HEK293T (cell line): ENCODE data around the gene FGF14.

Source experiments
- BHLHE40 ChIP-seq: fragments of 450-650 bp; IDR thresholded peaks from 2 replicates; pipeline ENCODE4 v1.6.1; 2016; ENCODE audit warnings: mild to moderate bottlenecking, moderate library complexity, borderline replicate concordance
- CTBP1 ChIP-seq: fragments of 450-650 bp; IDR thresholded peaks from 2 replicates; pipeline ENCODE4 v1.6.1; 2016; ENCODE audit warnings: borderline replicate concordance
- FOXK2 ChIP-seq: fragments of 450-650 bp; IDR thresholded peaks from 2 replicates; pipeline ENCODE4 v1.6.1; 2016; ENCODE audit warnings: mild to moderate bottlenecking
- FOXM1 ChIP-seq: fragments of 450-650 bp; IDR thresholded peaks from 2 replicates; pipeline ENCODE4 v1.6.1; 2017; ENCODE audit warnings: mild to moderate bottlenecking, borderline replicate concordance
- HDGF ChIP-seq: fragments of 450-650 bp; IDR thresholded peaks from 2 replicates; pipeline ENCODE4 v1.6.1; 2017; ENCODE audit warnings: antibody characterized with exemption, borderline replicate concordance
- NFRKB ChIP-seq: fragments of 450-650 bp; IDR thresholded peaks from 2 replicates; pipeline ENCODE4 v1.6.1; 2016; ENCODE audit warnings: mild to moderate bottlenecking, moderate library complexity
- SP1 ChIP-seq: fragments of 450-650 bp; IDR thresholded peaks from 2 replicates; pipeline ENCODE4 v1.6.1; 2017
- TARDBP ChIP-seq: fragments of 450-650 bp; IDR thresholded peaks from 2 replicates; pipeline ENCODE4 v1.6.1; 2016

DNA sequence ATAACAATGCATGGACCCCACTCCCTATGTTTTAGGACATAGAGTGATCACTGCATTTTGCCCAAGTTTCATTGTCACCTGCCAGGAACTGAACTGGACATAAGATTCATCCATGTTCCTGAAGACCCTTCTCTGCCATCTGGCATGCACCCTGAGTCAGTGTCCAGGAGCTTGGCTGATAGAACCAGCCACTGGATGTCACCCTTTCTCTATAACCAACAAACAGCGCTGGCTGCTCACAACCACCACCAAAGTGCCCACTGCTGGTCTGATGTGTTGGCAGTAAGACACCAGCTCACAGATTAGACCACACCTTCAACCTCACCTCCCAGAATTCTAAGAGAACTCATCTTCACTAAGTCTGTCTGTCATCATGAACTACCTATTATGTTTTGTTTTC is 616.0 kb downstream of the FGF14 start:
- TF ChIP-seq FOXM1 (no peak), SP1 (no peak), FOXK2 (no peak), NFRKB (no peak), BHLHE40 (no peak), TARDBP (no peak), HDGF (no peak), CTBP1 (no peak)
